CD14-positive monocyte (primary cell): ENCODE measurements around the gene ZFPM1. TPM values are rescaled to one million over a fixed set of nuclear protein-coding genes. Genes with fewer than 3 reads are reported as not detected.

ENCODE experiments used
- DNase-seq, 3 donors: peaks; one replicate each; pipeline ENCODE4 v3.0.0-alpha.2; 2011 to 2022
- H2AFZ ChIP-seq: 2 replicates; pipeline ENCODE4 v1.6.0; 2012; ENCODE audit warnings: mild to moderate bottlenecking, low read depth, low read length, inconsistent platforms; ENCODE audit not compliant: insufficient read depth, poor library complexity, severe bottlenecking
- H3K27ac ChIP-seq, 2 donors: 1 replicate in 1 of 2; 2 replicates in 1 of 2; pipeline ENCODE4 v1.5.1; 2012 to 2013; ENCODE audit warnings: low read length in 2 of 2, control low read depth in 1 of 2, inconsistent platforms in 1 of 2, low read depth in 1 of 2, mild to moderate bottlenecking in 1 of 2
- H3K27me3 ChIP-seq, 2 donors: one replicate each; pipeline versions ENCODE4 v1.6.0 to v1.6.1; 2011 to 2013; ENCODE audit warnings: low read length in 2 of 2; ENCODE audit not compliant: control insufficient read depth in 2 of 2, insufficient read depth in 2 of 2
- H3K36me3 ChIP-seq, 2 donors: replicated peaks in 1 of 2; 1 replicate in 1 of 2; 2 replicates in 1 of 2; pipeline versions ENCODE4 v1.5.1 to v1.6.1; 2012 to 2013; ENCODE audit warnings: low read length in 2 of 2, control low read depth in 1 of 2, inconsistent platforms in 1 of 2, mild to moderate bottlenecking in 1 of 2; ENCODE audit not compliant: insufficient read depth in 2 of 2, control insufficient read depth in 1 of 2
- H3K4me1 ChIP-seq, 2 donors: 1 replicate in 1 of 2; 2 replicates in 1 of 2; pipeline versions ENCODE4 v1.5.1 to v1.6.1; 2012 to 2013; ENCODE audit warnings: low read length in 2 of 2, control low read depth in 1 of 2, inconsistent platforms in 1 of 2, mild to moderate bottlenecking in 1 of 2, moderate library complexity in 1 of 2; ENCODE audit not compliant: insufficient read depth in 2 of 2, control insufficient read depth in 1 of 2
- H3K4me2 ChIP-seq: replicated peaks from 2 replicates; pipeline ENCODE3; 2012; ENCODE audit warnings: low read length, moderate library complexity, mild to moderate bottlenecking; ENCODE audit not compliant: poor library complexity, severe bottlenecking; ENCODE audit errors: extremely low read depth
- H3K4me3 ChIP-seq, 3 experiments: fragments of 200-600 bp in 1 of 3; sonication (generic) in 1 of 3; replicated peaks in 1 of 3; 1 replicate in 2 of 3; 2 replicates in 1 of 3; pipeline ENCODE4 v1.5.1; 2011 to 2013; ENCODE audit warnings: low read length in 3 of 3, mild to moderate bottlenecking in 3 of 3, control low read depth in 2 of 3, low read depth in 2 of 3, inconsistent platforms in 1 of 3, moderate library complexity in 1 of 3
- H3K79me2 ChIP-seq: 2 replicates; pipeline ENCODE4 v1.6.0; 2012; ENCODE audit warnings: mild to moderate bottlenecking, control low read depth, inconsistent platforms, low read length, moderate library complexity; ENCODE audit not compliant: insufficient read depth
- H3K9ac ChIP-seq: 2 replicates; pipeline ENCODE4 v1.6.0; 2017; ENCODE audit warnings: low read length, mild to moderate bottlenecking; ENCODE audit not compliant: insufficient read depth, poor library complexity, severe bottlenecking
- H3K9me3 ChIP-seq, 2 donors: replicated peaks in 1 of 2; 1 replicate in 1 of 2; 2 replicates in 1 of 2; pipeline versions ENCODE4 v1.5.1 to v1.6.1; 2012 to 2013; ENCODE audit warnings: low read length in 2 of 2, control low read depth in 1 of 2; ENCODE audit not compliant: control insufficient read depth in 1 of 2, insufficient read depth in 1 of 2
- H4K20me1 ChIP-seq: 2 replicates; pipeline ENCODE4 v1.6.0; 2012; ENCODE audit warnings: mild to moderate bottlenecking, low read length, control low read depth, moderate library complexity; ENCODE audit not compliant: insufficient read depth
- H3K27ac Mint-ChIP-seq, 7 donors: one replicate each; pipeline ENCODE4 v1.8.0; 2020; ENCODE audit warnings: mild to moderate bottlenecking in 7 of 7, mixed read lengths in 7 of 7, moderate library complexity in 6 of 7, inconsistent platforms in 2 of 7
- H3K27me3 Mint-ChIP-seq, 3 donors: one replicate each; pipeline ENCODE4 v1.8.0; 2021 to 2022; ENCODE audit warnings: low read depth in 3 of 3, mild to moderate bottlenecking in 3 of 3, mixed read lengths in 3 of 3, moderate library complexity in 3 of 3, inconsistent platforms in 1 of 3
- H3K36me3 Mint-ChIP-seq, 2 donors: one replicate each; pipeline ENCODE4 v1.8.0; 2020; ENCODE audit warnings: mixed read lengths in 2 of 2, inconsistent platforms in 1 of 2, mild to moderate bottlenecking in 1 of 2
- H3K4me1 Mint-ChIP-seq: one replicate; pipeline ENCODE4 v1.8.0; 2020; ENCODE audit warnings: mild to moderate bottlenecking, mixed read lengths
- H3K4me3 Mint-ChIP-seq, 2 donors: one replicate each; pipeline ENCODE4 v1.8.0; 2020; ENCODE audit warnings: mild to moderate bottlenecking in 2 of 2, mixed read lengths in 2 of 2, moderate library complexity in 1 of 2
- H3K9me3 Mint-ChIP-seq, 7 donors: one replicate each; pipeline ENCODE4 v1.8.0; 2020 to 2022; ENCODE audit warnings: mixed read lengths in 7 of 7, mild to moderate bottlenecking in 6 of 7, moderate library complexity in 6 of 7, inconsistent platforms in 2 of 7
- WGBS: methylation state at CpG from one replicate; pipeline ENCODE4 v1.1.5; 2013; ENCODE audit warnings: missing lambda C conversion rate; ENCODE audit not compliant: insufficient coverage; 5-methylcytosine and 5-hydroxymethylcytosine counted together
- intact Hi-C, 2 donors: fragments of 100-400 bp; cut with micrococcal nuclease; formaldehyde crosslinking; loops; one replicate each; pipeline versions ENCODE4 v1.15.0 to v1.15.1; 2023
- polyA plus RNA-seq, 3 donors: library from polyadenylated mRNA; depleted of rRNA in 1 of 3; unstranded in 2 of 3; stranded (reverse) in 1 of 3; fragments of 300-500 nt in 2 of 3; fragments of >200 nt in 1 of 3; fragmentation: Illumina TruSeq in 2 of 3; gene quantifications; 1 replicate in 2 of 3; 2 replicates in 1 of 3; pipeline ENCODE4 v1.2.3, GENCODE V29; 2012 to 2021
- TF ChIP-seq, protein P1 (sequence below): fragments of 200-600 bp; IDR thresholded peaks from one replicate; pipeline ENCODE4 v1.8.0; 2022; ENCODE audit warnings: antibody characterized with exemption, mild to moderate bottlenecking

Gene ZFPM1
- polyA plus RNA-seq, 3 donors = 0.04 to 0.19 (median 0.12) TPM

DNA sequence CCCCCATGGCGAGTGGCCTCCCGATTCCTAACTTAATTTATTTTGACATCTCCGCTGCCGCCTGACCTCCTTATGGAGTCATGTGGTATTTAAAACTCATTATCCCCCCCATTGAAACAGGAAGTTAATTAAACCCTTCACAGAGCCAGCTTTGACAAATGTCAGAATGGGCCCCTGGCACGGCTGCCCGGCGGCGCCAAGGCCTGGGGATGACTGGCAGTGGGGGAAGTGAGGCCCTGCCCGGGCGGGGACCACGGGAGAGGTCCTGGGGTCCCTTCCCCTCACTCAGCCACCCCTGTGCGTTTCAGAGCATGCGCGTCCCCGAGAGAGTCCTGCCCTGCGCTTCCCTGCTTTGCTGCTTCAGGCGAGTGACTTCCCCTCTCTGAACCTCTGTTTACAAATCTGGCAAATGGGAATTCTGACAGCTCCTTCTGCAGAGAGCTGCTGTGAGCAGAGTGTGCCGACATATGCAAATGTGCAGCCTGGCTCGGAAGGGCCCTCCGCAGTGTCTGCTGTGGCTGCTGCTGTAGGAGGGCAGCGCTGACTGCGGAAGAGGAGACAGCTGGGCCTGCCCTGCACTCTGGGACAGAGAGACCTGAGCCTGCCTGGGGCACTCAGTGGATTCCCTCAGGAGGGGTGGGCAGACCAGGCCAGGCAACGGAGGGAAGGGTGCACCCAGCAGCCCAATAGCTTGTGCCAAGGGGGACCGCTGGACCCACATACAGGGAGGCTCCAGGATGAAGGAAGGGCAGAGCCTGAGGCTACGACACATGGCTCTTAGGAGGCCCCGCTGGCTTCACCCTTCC, 4.4 kb upstream of the ZFPM1 start:
- H3K4me1 ChIP-seq = peaks cover 23 to 32% of the 10 kb centered on the region in 2 donors
- H3K4me3 ChIP-seq = peak overlapping the region in 1 of 3 experiments; percentile 25
- no peak overlapping the region for H2AFZ ChIP-seq
- H3K79me2 ChIP-seq = no peaks in the 10 kb centered on the region
- Mint-ChIP-seq H3K4me1 (peaks cover 28% of the 10 kb centered on the region), H3K9me3 (peaks cover 0 to 4% (median 0%) of the 10 kb centered on the region in 7 donors), H3K4me3 (peak overlapping the region; percentile 16 to 46), H3K27ac (peak overlapping the region in 2 of 7 donors; percentile 25 to 75), H3K36me3 (no peaks in the 10 kb centered on the region), H3K27me3 (peaks cover 25 to 58% (median 30%) of the 10 kb centered on the region in 3 donors)
- TF ChIP-seq, protein P1, sequence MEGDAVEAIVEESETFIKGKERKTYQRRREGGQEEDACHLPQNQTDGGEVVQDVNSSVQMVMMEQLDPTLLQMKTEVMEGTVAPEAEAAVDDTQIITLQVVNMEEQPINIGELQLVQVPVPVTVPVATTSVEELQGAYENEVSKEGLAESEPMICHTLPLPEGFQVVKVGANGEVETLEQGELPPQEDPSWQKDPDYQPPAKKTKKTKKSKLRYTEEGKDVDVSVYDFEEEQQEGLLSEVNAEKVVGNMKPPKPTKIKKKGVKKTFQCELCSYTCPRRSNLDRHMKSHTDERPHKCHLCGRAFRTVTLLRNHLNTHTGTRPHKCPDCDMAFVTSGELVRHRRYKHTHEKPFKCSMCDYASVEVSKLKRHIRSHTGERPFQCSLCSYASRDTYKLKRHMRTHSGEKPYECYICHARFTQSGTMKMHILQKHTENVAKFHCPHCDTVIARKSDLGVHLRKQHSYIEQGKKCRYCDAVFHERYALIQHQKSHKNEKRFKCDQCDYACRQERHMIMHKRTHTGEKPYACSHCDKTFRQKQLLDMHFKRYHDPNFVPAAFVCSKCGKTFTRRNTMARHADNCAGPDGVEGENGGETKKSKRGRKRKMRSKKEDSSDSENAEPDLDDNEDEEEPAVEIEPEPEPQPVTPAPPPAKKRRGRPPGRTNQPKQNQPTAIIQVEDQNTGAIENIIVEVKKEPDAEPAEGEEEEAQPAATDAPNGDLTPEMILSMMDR = no peak
- H3K36me3 ChIP-seq = no peaks in the 10 kb centered on the region
- H3K27ac ChIP-seq = no peak overlapping the region
- no peaks in the 10 kb centered on the region for H4K20me1 ChIP-seq
- intact Hi-C loops = no loop called here
- peak overlapping the region; percentile 21 for H3K4me2 ChIP-seq
- peak; percentile 17 to 42 (median 36) for DNase-seq
- H3K9ac ChIP-seq = no peak overlapping the region
- peaks cover 0 to 23% of the 10 kb centered on the region in 2 donors for H3K27me3 ChIP-seq
- H3K9me3 ChIP-seq = no peaks in the 10 kb centered on the region
- WGBS = 41% methylated on average over 18 of the region's 26 CpGs

DNA sequence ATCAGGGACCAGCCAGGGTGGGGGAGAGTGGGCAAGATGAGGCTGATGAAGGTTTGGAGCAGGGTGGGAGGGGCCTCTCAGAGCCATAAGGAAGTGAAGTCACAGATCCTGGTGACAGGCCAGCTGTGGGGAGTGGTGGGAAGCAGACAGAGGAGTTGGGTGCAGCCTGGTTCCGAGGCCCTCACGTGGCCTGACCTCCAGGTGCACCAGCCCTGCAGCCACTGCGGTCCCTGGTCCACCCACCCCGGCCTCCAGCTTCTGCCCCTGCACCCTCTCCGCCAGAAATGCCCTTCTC, 3.9 kb upstream of the ZFPM1 start:
- no peak for DNase-seq
- H3K27ac ChIP-seq = no peak overlapping the region
- H3K9ac ChIP-seq = no peak overlapping the region
- intact Hi-C loops = no loop called here
- H3K4me2 ChIP-seq = no peak overlapping the region
- no peaks in the 10 kb centered on the region for H3K36me3 ChIP-seq
- peaks cover 0 to 4% of the 10 kb centered on the region in 2 donors for H3K9me3 ChIP-seq
- no peak overlapping the region for H2AFZ ChIP-seq
- Mint-ChIP-seq H3K4me1 (peaks cover 28% of the 10 kb centered on the region), H3K9me3 (peaks cover 0 to 7% (median 0%) of the 10 kb centered on the region in 7 donors), H3K4me3 (no peak overlapping the region), H3K27me3 (peaks cover 26 to 61% (median 34%) of the 10 kb centered on the region in 3 donors), H3K27ac (peak overlapping the region in 1 of 7 donors; percentile 13), H3K36me3 (no peaks in the 10 kb centered on the region)
- WGBS = 64% methylated on average over 5 of the region's 5 CpGs
- H3K27me3 ChIP-seq = peaks cover 5 to 27% of the 10 kb centered on the region in 2 donors
- H3K4me1 ChIP-seq = peaks cover 27 to 37% of the 10 kb centered on the region in 2 donors
- H3K79me2 ChIP-seq = no peaks in the 10 kb centered on the region
- no peaks in the 10 kb centered on the region for H4K20me1 ChIP-seq
- H3K4me3 ChIP-seq = no peak overlapping the region
- TF ChIP-seq, protein P1 = no peak
